Heart left ventricle (tissue), 16 donors: ENCODE data around the gene MDFIC. TPM values are rescaled to one million over a fixed set of nuclear protein-coding genes. Genes with fewer than 3 reads are reported as not detected.

ENCODE experiments used
- ATAC-seq, 4 donors: fragments of 200-7000 bp; cut with Tn5 transposase; one replicate each; pipeline ENCODE4 v1.9.1; 2020 to 2022; ENCODE audit warnings: moderate library complexity in 4 of 4, mild to moderate bottlenecking in 3 of 4, moderate number of reproducible peaks in 1 of 4
- DNase-seq, 5 donors: peaks; one replicate each; pipeline ENCODE4 v3.0.0-alpha.2; 2020
- H3K27ac ChIP-seq, 12 donors: fragments of 200-600 bp; sonication (generic) in 4 of 12; one replicate each; pipeline versions ENCODE4 v1.5.0 to v1.8.0; 2016 to 2022; ENCODE audit warnings: mild to moderate bottlenecking in 2 of 12
- H3K27me3 ChIP-seq, 9 donors: fragments of 200-600 bp; sonication (generic) in 2 of 9; one replicate each; pipeline versions ENCODE4 v1.5.1 to v1.8.0; 2016 to 2022; ENCODE audit warnings: mild to moderate bottlenecking in 3 of 9
- H3K36me3 ChIP-seq, 9 donors: fragments of 200-600 bp; sonication (generic) in 2 of 9; one replicate each; pipeline versions ENCODE4 v1.5.0 to v1.8.0; 2018 to 2022; ENCODE audit warnings: mild to moderate bottlenecking in 2 of 9
- H3K4me1 ChIP-seq, 12 donors: fragments of 200-600 bp; sonication (generic) in 4 of 12; one replicate each; pipeline versions ENCODE4 v1.5.0 to v1.8.0; 2016 to 2022; ENCODE audit warnings: mild to moderate bottlenecking in 3 of 12
- H3K4me3 ChIP-seq, 12 donors: fragments of 200-600 bp; sonication (generic) in 4 of 12; one replicate each; pipeline versions ENCODE4 v1.5.0 to v1.8.0; 2017 to 2022; ENCODE audit warnings: mild to moderate bottlenecking in 9 of 12, moderate library complexity in 4 of 12
- H3K9me3 ChIP-seq, 12 donors: fragments of 200-600 bp; sonication (generic) in 4 of 12; one replicate each; pipeline versions ENCODE4 v1.5.0 to v1.8.0; 2016 to 2022; ENCODE audit warnings: mild to moderate bottlenecking in 1 of 12
- CTCF ChIP-seq, 12 donors: fragments of 200-600 bp; sonication (generic) in 4 of 12; IDR thresholded peaks; one replicate each; pipeline versions ENCODE4 v1.5.0 to v1.8.0; 2018 to 2022; ENCODE audit warnings: antibody characterized with exemption in 12 of 12, mild to moderate bottlenecking in 5 of 12
- POLR2A ChIP-seq, 2 donors: fragments of 450-650 bp; IDR thresholded peaks; one replicate each; pipeline ENCODE4 v1.6.1; 2017; ENCODE audit warnings: antibody characterized with exemption in 2 of 2, mild to moderate bottlenecking in 2 of 2, moderate library complexity in 2 of 2
- whole genome bisulfite sequencing, 4 donors: extraction: QIAGEN DNeasy Blood & Tissue Kit in 2 of 4; methylation state at CpG; one replicate each; pipeline versions ENCODE4 v1.1.5 to v1.1.7; 2013 to 2018; 5-methylcytosine and 5-hydroxymethylcytosine counted together
- intact Hi-C, 10 donors: fragments of 100-400 bp; cut with DNase I; formaldehyde crosslinking; loops; one replicate each; pipeline versions ENCODE4 v1.11.1 to v1.14.2; 2022
- polyA plus RNA-seq, 2 donors: library from polyadenylated mRNA; stranded (reverse); fragments of 200-250 nt; gene quantifications; one replicate each; pipeline ENCODE4 v1.2.3, GENCODE V29; 2013
- total RNA-seq, 9 donors: library from RNA; depleted of rRNA in 2 of 9; stranded (reverse); fragments of >200 nt in 2 of 9; fragmentation: NEBNext Ultra II Directional in 3 of 9; extraction: Animal tissue kit (Norgen Biotek cat#: 25700) in 3 of 9; gene quantifications; one replicate each; pipeline versions ENCODE4 v1.1.0 to v1.2.4, GENCODE V29; 2016 to 2023
- donor health status: ischemic (EF 13 %, LVEDD 7.1; RV severe dilation, severe dysfunction).
- donor health status: healthy with polysubstance abuse.
- donor health status: DM: no; HTN: yes; CAD: no.
- donor health status: DM: no; HTN: no; CAD: no.
- donor health status: ischemic (EF 25% LVEDD 6.9; RV normal size, moderate dysfunction).
- donor health status: ischemic (EF 25% LVEDD 5.7; RV mildly dilated, moderate dysfunction).
- donor health status: healthy.
- donor health status: DM: yes; HTN: yes; CAD: no.
- donor health status: ischemic (EF 35%, LVEDD 5.7; RV mildly dilated, moderate dysfunction).
- donor health status: nonischemic (EF 11% LVEDD 7.7; RV severe dilation, severe dysfunction).
- donor health status: DM: yes; HTN: yes; CAD: no.
- donor health status: PGD.
- donor health status: ischemic (EF 29% LVEDD 5.4; RV normal size, mild dysfunction).
- donor health status: nonischemic (EF 23%, LVEDD 6.1; RV moderate dilation, normal function).

The MDFIC gene
- total and polyA plus RNA-seq, 11 donors = 11.2 to 51.8 (median 28.3) TPM

GRCh38 chr7:115056019-115056418 lies 134.1 kb downstream of the MDFIC start:
- DNase-seq = no peak
- TF ChIP-seq POLR2A (IDR thresholded peaks at IDR 0.05) (no peak), CTCF (IDR thresholded peaks at IDR 0.05) (no peak)

GRCh38 chr7:115058726-115059125 lies 136.8 kb downstream of the MDFIC start:
- Histone ChIP-seq H3K4me1 (peaks cover 0 to 17% (median 0%) of the 10 kb centered on the region in 12 donors), H3K36me3 (no peaks in the 10 kb centered on the region), H3K9me3 (no peaks in the 10 kb centered on the region), H3K4me3 (no peak overlapping the region), H3K27me3 (no peaks in the 10 kb centered on the region), H3K27ac (no peak overlapping the region)
- DNase-seq = no peak
- no peak for TF ChIP-seq POLR2A (IDR thresholded peaks at IDR 0.05)
- TF ChIP-seq CTCF (IDR thresholded peaks at IDR 0.05) = no peak
- WGBS, 4 donors = 70 to 74% (median 72%) methylated on average over 3 of the region's 3 CpGs
- no peak for ATAC-seq
- intact Hi-C loops = no loop called here

More at GRCh38 chr7:115056019-115056418, 134.1 kb downstream of the MDFIC start:
- intact Hi-C loops = no loop called here
- no peak for ATAC-seq
- whole genome bisulfite sequencing, 4 donors = 48 to 64% (median 58%) methylated on average over 2 of the region's 2 CpGs
- Histone ChIP-seq H3K9me3 (peaks cover 0 to 3% (median 0%) of the 10 kb centered on the region in 12 donors), H3K27me3 (no peaks in the 10 kb centered on the region), H3K4me3 (no peak overlapping the region), H3K36me3 (no peaks in the 10 kb centered on the region), H3K27ac (no peak overlapping the region), H3K4me1 (peaks cover 0 to 17% (median 0%) of the 10 kb centered on the region in 12 donors)

DNA sequence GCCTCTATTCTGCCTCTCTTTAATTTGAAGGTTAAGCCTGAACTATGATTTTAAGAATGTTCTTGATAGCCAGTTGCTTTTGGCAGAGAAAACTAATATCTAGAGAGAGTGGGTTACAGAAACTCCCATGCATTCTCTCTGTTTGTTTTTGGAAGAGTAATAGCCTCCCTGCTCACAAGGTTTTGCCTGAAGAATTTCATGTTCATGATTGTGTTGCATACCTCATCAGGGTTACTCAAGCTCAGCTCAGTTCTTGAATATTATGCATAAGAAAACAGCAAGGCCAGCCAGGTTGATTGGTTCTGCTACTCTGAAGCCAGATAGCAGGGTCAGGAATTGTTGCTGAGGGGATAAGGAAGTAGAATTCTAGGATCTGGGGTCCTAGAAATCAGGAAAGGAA lies 137.4 kb downstream of the MDFIC start:
- peak in 1 of 4 donors; percentile 58 for ATAC-seq

More for the DNA sequence above, 137.4 kb downstream of the MDFIC start:
- intact Hi-C loops = no loop called here
- H3K36me3 ChIP-seq = no peaks in the 10 kb centered on the region
- no peak overlapping the region for H3K4me3 ChIP-seq
- no peak for TF ChIP-seq POLR2A (IDR thresholded peaks at IDR 0.05)
- TF ChIP-seq CTCF (IDR thresholded peaks at IDR 0.05) = no peak
- no peak overlapping the region for H3K27ac ChIP-seq
- no peak for DNase-seq
- H3K27me3 ChIP-seq = no peaks in the 10 kb centered on the region
- peaks cover 0 to 17% (median 0%) of the 10 kb centered on the region in 12 donors for H3K4me1 ChIP-seq
- no peaks in the 10 kb centered on the region for H3K9me3 ChIP-seq
